IMR-90 (cell line): ENCODE measurements around the gene FBXW11.

Source experiments
- BHLHE40 ChIP-seq: fragments of 150-350 bp; IDR thresholded peaks from 2 replicates; pipeline ENCODE4 v1.6.1; 2016; ENCODE audit warnings: mild to moderate bottlenecking, low read depth, low read length
- CEBPB ChIP-seq: IDR thresholded peaks from 2 replicates; pipeline ENCODE4 v1.6.1; 2012; ENCODE audit warnings: low read depth, low read length, improper control_type of control experiment
- CHD1 ChIP-seq: IDR thresholded peaks from 2 replicates; pipeline ENCODE4 v1.6.1; 2012; ENCODE audit warnings: low read depth, low read length, improper control_type of control experiment
- CTCF ChIP-seq: conservative IDR thresholded peaks from 2 replicates; pipeline ENCODE4 v1.5.1; 2012; ENCODE audit warnings: mild to moderate bottlenecking, low read depth, low read length, improper control_type of control experiment
- MAFK ChIP-seq: IDR thresholded peaks from 2 replicates; pipeline ENCODE4 v1.6.1; 2012; ENCODE audit warnings: low read depth, low read length, improper control_type of control experiment
- MXI1 ChIP-seq: IDR thresholded peaks from 2 replicates; pipeline ENCODE4 v1.6.1; 2012; ENCODE audit warnings: low read depth, mild to moderate bottlenecking, low read length, moderate library complexity, borderline replicate concordance
- NFE2L2 ChIP-seq: fragments of 150-350 bp; IDR thresholded peaks from 2 replicates; pipeline ENCODE4 v1.6.1; 2016; ENCODE audit warnings: low read depth, mild to moderate bottlenecking, low read length
- POLR2A ChIP-seq: IDR thresholded peaks from 2 replicates; pipeline ENCODE4 v1.6.1; 2012; ENCODE audit warnings: mild to moderate bottlenecking, low read depth, low read length
- RAD21 ChIP-seq: IDR thresholded peaks from 2 replicates; pipeline ENCODE4 v1.6.1; 2012; ENCODE audit warnings: low read length, improper control_type of control experiment
- SMC3 ChIP-seq: fragments of 150-350 bp; IDR thresholded peaks from 2 replicates; pipeline ENCODE4 v1.6.1; 2016; ENCODE audit warnings: low read depth, mild to moderate bottlenecking, antibody characterized with exemption, low read length, moderate library complexity
- USF2 ChIP-seq: fragments of 150-350 bp; IDR thresholded peaks from 2 replicates; pipeline ENCODE4 v1.6.1; 2017; ENCODE audit warnings: mild to moderate bottlenecking, antibody characterized with exemption, low read length, low read depth

GRCh38 chr5:171997011-171997410 is 9.4 kb downstream of the FBXW11 start:
- TF ChIP-seq CTCF (no peak), POLR2A (no peak), CHD1 (no peak), NFE2L2 (no peak), CEBPB (no peak), BHLHE40 (no peak), RAD21 (no peak), MAFK (peak; percentile 94), SMC3 (no peak), USF2 (no peak), MXI1 (no peak)
